DMS114 treated with DMSO at 0.1 percent for 48 hours (cell line): ENCODE data around the gene ZMYND11.
"Not testable (repeated sequence)": the region's sequence is repeated elsewhere in the genome, so short reads cannot be mapped to it uniquely, and the experiment has no call there.

ENCODE experiments used
- DNase-seq: peaks from one replicate; lab custom pipeline; 2025; ENCODE audit not compliant: unreplicated experiment; lab: John Stamatoyannopoulos, UW

ZMYND11 gene

DNA sequence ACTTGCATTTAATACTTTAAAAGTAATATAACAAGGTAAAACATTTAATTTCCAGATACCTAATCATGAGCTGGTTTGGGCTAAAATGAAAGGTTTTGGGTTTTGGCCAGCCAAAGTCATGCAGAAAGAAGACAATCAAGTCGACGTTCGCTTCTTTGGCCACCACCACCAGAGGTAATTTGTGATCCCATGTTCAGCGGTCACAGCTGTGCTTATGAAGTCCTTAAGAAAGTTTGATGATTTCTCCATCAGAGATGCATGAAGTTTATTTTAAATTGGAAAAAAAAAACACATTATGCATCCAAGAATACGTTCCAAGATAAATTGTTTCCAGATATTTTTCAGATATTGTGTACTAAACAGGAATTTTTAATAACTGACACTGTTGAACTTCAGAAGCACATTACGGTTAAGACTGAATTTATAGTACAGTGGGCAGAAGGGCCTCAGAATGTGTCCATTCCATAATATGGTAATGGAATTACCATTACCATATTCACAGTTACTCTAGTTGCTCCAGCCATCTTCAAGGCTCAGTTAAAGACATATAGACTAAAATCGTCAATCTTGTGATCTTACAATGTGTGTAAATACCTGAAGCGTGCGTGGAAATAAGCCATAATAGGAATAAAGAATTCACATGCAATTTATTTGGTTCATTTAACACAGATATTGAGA is 106.8 kb downstream of the ZMYND11 start:
- DNase-seq, result no peak

DNA sequence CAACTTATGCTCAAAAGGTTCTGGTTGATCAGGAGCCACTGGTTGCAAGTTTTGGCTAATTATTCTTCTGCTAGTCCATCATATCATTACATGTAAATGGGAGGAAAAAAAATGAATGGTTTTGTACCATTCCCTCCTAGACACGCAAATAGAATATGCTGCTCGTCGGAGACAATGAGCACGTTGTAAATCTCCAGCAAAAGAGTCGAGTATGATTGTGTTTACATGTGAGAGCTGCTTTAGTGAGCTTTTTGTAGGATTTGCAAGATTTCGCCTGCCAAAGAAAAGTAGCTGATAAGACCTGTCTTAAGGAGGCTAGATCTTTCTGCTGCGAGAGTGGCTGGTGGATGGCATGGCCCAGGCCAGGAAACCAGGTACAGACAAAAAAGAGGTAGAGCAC is 109.0 kb downstream of the ZMYND11 start:
- DNase-seq, result no peak

DNA sequence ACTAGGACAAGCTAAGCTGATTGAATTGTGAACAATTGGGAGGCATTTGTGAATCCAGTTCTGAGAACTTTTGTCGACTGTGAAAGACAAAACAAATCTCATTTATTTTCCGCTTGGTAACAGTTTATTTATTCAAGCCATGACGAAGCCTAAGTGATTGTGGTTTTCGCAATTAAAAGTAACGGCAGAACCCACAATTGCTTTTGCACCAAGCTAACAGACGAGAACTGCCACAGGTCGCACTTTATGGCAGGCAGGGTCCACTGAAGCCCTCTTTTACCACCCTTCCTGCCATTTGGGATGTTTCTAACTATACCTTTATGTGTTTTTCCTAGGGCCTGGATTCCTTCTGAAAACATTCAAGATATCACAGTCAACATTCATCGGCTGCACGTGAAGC is 111.2 kb downstream of the ZMYND11 start:
- DNase-seq, result no peak

DNA sequence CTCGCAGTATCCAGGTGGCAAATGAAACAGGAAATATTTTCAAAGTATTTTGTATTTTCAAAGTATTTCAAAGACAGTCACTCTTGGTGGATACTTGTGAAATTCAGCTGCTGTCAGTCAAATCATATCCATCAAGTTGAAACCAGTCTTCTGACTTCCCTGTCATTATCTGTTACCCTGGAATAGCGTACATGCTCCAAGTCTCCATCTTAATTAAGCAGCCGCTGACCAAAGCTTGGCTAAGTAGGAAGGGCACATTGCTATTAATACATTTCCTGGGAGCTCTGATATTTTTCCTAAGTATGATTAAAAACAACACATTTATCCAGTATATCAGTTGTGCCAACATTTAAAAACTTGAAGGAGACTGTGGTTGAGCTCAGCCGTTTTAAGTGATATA is 112.2 kb downstream of the ZMYND11 start:
- no peak for DNase-seq

DNA sequence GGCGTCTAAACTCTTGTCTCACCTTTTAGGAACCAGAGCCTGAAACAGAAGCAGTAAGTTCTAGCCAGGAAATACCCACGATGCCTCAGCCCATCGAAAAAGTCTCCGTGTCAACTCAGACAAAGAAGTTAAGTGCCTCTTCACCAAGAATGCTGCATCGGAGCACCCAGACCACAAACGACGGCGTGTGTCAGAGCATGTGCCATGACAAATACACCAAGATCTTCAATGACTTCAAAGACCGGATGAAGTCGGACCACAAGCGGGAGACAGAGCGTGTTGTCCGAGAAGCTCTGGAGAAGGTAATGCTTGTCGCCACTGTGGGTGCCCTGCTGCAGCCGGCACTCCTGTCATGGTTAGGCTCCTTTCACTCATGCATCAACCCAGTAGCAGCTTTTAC is 113.1 kb downstream of the ZMYND11 start:
- no peak for DNase-seq

DNA sequence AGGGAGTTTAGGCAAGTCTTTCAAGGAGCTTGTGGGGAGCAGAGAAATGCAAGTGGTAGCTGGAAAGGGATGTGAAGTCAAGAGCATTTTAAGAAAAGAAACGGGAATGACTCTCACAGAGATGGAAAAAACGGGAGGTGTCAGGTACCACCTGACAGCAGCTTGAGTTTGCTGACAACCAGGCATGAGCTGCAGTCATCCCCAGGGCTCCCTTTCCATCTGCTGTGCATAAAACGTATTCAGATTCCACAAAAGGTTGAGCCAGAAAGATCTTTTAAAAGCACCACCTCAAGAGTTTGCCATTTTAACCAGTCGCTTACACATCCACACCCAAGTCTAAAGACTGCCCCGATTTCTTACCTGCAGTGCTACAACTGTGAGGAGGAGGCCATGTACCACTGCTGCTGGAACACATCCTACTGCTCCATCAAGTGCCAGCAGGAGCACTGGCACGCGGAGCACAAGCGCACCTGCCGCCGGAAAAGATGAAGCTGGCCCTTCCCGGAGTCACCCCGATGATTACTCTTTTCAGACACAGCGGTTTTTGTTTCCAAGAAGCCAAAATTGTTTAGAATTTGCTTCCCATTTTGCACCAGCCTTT is 116.8 kb downstream of the ZMYND11 start:
- DNase-seq, result no peak

DNA sequence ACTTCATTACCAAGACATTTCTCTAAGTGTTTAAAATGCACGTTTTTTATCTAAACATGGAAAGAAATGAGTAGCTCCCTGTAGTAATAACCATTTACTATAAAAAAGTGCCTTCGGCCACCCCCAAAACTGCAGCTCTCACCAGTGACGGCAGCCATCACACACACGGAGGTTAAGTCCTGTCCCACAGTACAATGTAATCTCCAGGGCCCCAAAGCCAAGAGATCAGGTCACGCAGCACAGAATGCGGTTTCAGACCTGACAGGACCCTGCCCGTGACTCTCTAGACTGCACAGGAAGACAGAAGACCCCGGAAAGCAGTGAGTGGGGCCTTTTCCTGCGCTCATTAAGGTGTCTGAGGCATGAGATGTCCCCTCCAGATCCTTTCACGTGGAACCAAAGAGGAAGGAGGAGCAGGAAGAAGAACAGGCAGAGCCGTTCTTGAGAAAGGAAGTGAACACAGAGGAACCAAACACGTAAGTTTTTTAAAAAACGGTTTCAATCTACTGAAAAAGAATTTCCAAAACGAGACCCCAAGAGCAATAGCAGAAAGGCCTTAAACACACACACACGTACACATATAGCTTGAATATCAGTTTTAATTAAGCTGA is 125.7 kb downstream of the ZMYND11 start:
- no peak for DNase-seq

DNA sequence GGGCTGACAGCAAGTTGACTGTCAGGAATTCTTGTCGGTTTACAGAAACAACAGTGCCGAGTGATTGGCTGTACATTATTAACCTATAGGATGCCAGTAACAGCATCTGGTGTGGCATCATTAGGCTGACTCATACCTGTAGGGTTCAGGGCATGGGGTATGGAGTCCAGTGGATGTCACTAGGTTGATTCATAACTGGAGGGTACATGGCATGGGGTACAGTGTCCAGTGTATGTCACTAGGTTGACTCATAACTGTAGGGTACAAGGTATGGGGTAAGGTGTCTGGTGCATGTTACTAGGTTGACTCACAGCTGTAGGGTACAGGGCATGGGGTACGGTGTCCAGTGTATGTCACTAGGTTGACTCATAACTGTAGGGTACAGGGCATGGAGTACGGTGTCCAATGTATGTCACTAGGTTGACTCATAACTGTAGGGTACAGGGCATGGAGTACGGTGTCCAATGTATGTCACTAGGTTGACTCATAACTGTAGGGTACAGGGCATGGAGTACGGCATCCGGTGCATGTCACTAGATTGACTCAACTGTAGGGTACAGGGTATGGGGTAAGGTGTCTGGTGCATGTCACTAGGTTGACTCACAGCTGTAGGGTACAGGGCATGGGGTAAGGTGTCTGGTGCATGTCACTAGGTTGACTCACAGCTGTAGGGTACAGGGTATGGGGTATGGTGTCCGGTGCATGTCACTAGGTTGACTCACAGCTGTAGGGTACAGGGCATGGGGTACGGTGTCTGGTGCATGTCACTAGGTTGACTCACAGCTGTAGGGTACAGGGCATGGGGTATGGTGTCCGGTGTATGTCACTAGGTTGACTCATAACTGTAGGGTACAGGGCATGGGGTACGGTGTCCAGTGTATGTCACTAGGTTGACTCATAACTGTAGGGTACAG is 129.2 kb downstream of the ZMYND11 start:
- DNase-seq, result not testable (repeated sequence)

DNA sequence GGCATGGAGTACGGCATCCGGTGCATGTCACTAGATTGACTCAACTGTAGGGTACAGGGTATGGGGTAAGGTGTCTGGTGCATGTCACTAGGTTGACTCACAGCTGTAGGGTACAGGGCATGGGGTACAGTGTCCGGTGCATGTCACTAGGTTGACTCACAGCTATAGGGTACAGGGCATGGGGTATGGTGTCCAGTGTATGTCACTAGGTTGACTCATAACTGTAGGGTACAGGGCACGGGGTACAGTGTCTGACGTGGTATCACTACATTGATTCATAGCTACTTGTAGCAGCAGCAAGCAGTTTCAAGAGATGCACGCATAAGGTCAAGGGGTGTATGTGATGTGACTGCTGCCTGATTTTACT is 129.8 kb downstream of the ZMYND11 start:
- not testable (repeated sequence) for DNase-seq

DNA sequence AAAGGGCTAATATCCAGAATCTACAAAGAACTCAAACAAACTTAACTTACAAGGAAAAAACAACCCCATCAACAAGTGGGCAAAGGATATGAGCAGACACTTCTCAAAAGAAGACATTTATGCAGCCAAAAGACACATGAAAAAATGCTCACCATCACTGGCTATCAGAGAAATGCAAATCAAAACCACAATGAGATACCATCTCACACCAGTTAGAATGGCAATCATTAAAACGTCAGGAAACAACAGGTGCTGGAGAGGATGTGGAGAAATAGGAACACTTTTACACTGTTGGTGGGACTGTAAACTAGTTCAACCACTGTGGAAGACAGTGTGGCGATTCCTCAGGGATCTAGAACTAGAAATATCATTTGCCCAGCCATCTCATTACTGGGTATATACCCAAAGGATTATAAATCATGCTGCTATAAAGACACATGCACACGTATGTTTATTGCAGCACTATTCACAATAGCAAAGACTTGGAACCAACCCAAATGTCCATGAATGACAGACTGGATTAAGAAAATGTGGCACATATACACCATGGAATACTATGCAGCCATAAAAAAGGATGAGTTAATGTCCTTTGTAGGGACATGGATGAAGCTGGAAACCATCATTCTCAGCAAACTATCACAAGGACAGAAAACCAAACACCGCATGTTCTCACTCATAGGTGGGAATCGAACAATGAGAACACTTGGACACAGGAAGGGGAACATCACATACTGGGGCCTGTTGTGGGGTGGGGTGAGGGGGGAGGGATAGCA is 130.7 kb downstream of the ZMYND11 start:
- not testable (repeated sequence) for DNase-seq

DNA sequence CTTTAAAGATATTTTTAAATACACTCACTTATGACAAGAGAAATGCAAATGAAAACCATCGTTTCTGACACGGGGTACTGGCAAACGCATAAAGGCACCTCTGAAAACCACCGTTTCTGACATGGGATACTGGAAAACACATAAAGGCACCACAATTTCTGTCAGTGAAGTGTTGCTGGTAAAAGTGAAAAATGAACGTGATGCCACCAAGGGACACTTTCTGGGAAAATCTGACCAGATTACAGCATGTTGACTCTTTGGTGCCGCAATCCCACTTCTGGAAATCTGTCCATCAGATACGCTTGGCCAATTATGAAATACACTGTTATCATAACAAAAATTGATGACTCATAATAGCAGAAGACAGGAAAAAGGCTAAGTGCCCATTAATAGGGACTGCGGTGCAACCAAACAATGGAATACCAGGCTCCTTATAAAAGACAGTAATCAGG is 131.7 kb downstream of the ZMYND11 start:
- DNase-seq, result no peak

DNA sequence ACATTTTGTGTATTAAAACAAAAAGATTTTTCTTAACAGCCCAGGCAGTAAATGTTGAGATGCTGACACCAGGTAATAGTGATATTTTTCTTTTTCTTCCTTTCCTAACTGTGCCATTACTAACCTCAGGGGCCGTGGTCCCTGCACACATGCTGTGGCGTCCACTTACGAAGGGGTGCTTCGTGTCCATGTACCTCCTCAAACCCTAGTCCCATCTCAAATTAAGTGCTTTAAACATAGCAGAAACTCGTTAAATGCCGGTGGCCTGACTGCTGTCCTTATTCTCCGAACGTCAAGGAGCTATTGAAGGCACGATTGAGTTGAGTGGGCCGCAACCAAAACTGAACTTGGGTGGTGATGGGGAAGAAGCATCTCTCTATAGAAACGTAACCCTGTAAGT is 132.4 kb downstream of the ZMYND11 start:
- DNase-seq, result no peak

DNA sequence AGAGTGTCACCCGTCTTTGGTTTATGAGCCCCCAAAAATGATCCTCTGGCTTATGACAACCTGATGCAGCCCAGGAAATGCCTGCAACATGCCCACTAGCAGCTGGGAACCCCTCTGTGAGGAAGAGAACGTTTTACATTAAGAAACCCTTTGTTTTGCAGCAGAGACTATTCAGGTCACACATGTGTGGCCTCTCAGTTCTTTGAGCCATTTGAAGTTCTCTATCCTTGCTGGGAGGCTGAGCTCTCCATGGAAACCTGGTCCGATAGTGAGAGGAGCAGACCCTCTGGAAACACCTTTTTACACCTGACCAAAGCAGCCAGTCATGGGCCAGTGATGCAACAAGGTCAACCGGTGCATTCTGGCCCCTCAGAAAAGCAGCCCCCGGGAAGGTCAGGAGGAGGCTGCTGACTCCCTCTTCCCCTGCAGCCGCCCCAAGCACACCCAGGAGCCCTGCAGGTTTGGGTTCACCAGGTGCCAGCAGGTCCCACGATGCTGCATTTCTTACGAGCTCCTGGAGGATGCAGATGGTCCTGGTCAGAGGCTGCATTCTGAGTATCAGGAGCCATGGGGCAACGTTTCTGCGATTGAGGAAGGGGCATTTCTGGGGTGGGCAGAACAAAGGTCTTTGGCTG is 134.3 kb downstream of the ZMYND11 start:
- no peak for DNase-seq

DNA sequence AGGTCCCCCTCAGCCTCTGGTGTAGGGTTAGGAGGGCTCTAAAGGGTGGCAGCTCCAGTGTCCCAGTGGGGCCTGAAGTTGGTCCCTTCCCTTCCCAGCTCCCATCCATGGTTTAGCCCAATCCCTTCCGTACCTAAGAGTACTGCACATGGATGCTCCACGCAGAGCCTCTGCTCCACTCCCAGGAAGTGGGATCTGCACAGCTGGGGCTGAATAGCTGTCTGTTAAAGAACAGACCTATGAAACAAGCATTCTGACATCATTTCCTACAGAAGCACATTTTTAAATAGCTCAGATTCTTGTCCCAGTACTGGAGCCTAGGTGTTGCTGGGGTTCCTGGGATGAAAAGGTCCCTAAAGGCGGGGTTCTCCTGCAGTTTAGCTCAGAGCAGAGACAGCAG is 135.9 kb downstream of the ZMYND11 start:
- DNase-seq, result no peak

DNA sequence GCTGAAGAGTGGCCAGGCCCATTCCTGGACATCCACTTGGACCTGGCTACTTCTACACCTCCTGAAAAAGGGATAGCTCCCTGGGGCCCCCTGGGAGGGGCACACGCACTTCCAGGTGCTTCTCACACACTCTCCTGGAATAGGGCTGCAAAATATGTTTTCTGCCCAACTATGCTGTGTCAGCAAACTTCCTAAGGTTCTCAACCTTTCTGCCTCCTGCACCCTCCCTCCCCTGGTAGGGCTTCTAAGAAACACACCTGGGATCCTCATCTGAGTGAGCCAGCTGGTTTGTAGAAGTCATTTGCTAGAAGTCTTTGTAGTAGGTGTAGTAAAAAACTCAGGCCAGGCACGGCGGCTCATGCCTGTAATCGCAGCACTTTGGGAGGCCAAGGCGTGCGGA is 136.5 kb downstream of the ZMYND11 start:
- no peak for DNase-seq

DNA sequence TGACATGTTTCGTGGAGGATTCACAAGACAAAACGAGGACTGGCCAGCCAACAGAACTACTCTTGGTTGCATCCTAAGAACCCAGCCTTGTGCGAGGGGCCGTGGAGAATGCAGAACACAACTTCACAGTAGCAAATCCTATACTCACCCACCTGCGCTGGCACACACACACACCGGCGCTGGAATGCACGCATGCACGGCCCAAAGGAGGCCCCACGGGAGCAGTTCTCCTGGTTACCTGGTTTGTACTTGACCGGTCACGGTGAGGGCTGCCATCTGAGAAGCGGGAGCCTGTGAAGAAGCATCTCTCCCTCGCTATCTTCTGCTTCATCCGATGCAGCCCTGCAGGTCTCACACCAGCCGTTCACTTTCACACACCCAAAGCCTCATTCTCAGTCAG is 137.8 kb downstream of the ZMYND11 start:
- DNase-seq, result no peak

DNA sequence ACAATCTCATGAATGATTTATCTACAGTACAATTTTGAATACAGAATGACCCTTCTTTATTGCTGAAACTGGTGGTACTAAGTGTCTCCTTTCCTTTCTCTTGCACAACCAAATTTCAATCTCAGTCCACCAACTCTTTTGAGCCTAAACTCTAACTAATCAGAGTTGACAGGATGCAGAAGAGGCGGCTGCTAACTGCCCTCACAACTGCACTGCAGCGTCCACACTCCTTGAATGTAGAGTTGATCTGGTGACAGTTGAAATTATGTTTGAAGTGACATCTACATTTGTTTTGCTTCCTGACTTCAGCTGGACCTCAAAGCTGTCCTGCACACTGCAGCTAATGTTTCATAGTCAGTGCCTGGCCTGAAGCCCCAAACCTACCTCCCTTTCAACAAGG is 139.6 kb downstream of the ZMYND11 start:
- no peak for DNase-seq

DNA sequence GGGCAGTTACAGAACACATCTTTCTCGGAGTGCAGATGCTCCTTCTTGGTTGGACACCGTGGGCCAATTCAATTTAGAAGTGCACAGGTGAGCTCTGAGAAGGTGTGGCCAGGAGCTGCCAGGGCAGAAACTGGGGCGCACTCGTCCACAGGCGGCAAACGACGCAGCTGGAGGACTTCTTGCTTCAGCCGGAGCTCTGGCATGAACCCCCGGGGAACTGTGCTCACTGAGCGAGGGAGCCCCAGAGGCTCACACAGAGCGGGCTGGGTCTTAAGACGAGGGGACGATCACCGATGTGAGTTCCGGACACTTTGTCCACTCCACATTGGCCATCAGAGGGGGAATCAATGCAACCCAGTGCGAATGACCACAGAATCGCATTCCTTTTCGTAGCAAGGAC is 140.4 kb downstream of the ZMYND11 start:
- no peak for DNase-seq

DNA sequence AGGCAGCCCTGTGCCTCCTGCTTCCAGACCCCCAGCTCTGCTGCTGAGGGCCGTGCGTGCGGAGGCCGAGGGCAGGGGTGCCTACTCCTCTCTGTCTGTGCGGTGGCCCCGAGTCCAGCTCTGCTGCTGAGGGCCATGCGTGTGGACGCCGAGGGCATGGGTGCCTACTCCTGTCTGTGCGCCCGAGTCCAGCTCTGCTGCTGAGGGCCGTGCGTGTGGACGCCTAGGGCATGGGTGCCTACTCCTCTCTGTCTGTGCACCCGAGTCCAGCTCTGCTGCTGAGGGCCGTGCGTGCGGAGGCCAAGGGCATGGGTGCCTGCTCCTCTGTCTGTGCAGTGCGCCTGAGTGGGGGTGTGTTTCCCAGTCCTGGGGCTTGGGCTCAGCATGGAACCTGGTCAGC is 142.7 kb downstream of the ZMYND11 start:
- no peak for DNase-seq

DNA sequence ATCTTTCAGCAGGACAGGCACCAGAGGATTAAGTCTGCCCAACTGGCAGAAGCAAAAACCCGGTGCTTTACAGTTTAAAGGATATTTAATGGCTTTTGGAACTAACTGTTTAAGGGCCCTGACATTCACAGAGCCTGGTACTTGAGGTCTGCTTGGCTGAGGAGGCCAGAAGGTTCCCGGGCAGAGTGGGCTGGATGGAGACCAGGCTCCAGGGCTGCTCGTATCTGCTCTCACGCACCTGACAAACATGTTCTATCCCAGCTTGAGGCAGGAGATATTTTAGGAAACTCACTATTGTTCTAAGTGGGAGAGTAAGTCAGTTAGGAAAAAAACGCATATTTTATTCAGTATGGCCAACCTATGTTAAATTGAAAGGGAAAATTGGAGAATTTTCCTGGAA is 143.5 kb downstream of the ZMYND11 start:
- DNase-seq, result no peak
